Measurements from ENCODE around the gene CCM2.

DNA sequence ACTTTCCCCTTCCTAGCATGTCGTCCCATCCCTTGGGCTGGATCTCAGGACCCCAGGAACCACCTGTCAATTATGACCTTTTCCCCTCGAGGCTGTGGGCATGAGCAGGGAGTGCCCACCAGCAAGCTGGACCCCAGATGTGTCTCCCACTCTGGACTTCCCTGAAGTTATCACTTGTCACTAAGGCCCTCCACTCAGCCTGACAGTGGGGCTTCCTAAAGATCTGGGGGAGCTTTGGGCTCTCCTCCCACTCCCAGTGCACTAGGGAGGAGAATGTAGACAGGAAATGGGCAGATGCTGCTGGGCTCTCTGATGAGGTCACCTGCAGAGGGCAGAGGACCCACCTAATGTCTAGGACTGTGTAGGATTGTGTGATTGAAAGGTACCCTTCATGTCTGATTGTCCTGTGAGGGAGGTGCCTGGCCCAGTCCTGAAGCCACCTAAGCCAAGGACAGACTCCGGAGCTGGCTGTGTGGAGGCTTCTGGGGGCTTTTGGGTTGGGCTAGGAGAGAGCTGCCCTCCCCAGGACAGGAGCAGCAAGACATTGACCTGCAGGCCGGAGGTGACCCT is 39.9 kb upstream of the CCM2 start:
- TF ChIP-seq, protein P1, sequence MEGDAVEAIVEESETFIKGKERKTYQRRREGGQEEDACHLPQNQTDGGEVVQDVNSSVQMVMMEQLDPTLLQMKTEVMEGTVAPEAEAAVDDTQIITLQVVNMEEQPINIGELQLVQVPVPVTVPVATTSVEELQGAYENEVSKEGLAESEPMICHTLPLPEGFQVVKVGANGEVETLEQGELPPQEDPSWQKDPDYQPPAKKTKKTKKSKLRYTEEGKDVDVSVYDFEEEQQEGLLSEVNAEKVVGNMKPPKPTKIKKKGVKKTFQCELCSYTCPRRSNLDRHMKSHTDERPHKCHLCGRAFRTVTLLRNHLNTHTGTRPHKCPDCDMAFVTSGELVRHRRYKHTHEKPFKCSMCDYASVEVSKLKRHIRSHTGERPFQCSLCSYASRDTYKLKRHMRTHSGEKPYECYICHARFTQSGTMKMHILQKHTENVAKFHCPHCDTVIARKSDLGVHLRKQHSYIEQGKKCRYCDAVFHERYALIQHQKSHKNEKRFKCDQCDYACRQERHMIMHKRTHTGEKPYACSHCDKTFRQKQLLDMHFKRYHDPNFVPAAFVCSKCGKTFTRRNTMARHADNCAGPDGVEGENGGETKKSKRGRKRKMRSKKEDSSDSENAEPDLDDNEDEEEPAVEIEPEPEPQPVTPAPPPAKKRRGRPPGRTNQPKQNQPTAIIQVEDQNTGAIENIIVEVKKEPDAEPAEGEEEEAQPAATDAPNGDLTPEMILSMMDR (IDR thresholded peaks at IDR 0.05; ENCODE audit: low read length), result no peak
- no peak for TF ChIP-seq EZH2 (optimal IDR thresholded peaks at IDR 0.05; ENCODE audit: low read depth, low read length)
